C4-2B (cell line): ENCODE measurements around the gene DEPP1.

Source experiments
- CTCF ChIP-seq: fragments of 450-650 bp; conservative IDR thresholded peaks from 2 replicates; pipeline ENCODE4 v1.5.1; 2017; ENCODE audit warnings: mild to moderate bottlenecking
- ZFX ChIP-seq: fragments of 450-650 bp; IDR thresholded peaks from 2 replicates; pipeline ENCODE4 v1.6.1; 2017

GRCh38 chr10:44992070-44992731 lies 13.6 kb upstream of the DEPP1 start:
- no peak for TF ChIP-seq CTCF
- TF ChIP-seq ZFX = no peak
